Astrocyte (in vitro differentiated cells and primary cell): Measurements from ENCODE around the gene INPP4B.

ENCODE experiments used
- CTCF ChIP-seq: IDR thresholded peaks from 2 replicates; pipeline ENCODE4 v1.5.1; 2011; ENCODE audit warnings: low read depth, mild to moderate bottlenecking, inconsistent platforms, low read length, moderate library complexity; ENCODE audit not compliant: insufficient read depth
- EZH2 ChIP-seq: IDR thresholded peaks from 2 replicates; pipeline ENCODE4 v1.6.1; 2012; ENCODE audit warnings: mild to moderate bottlenecking, low read length, inconsistent platforms; ENCODE audit not compliant: insufficient read depth

GRCh38 chr4:142324572-142324971 is 521.5 kb downstream of the INPP4B start:
- TF ChIP-seq EZH2 (no peak), CTCF (no peak)
